CD4-positive, CD25-positive, alpha-beta regulatory T cell (primary cell): ENCODE measurements around the gene SMAGP. TPM values are rescaled to one million over a fixed set of nuclear protein-coding genes. Genes with fewer than 3 reads are reported as not detected.
"Not testable (repeated sequence)": the region's sequence is repeated elsewhere in the genome, so short reads cannot be mapped to it uniquely, and the experiment has no call there.

ENCODE experiments used
- ATAC-seq, 2 donors: fragments of 150-1000 bp; cut with Tn5 transposase; one replicate each; pipeline ENCODE4 v1.10.0; 2021; ENCODE audit warnings: low read depth in 2 of 2, moderate number of reproducible peaks in 2 of 2, moderate library complexity in 1 of 2
- DNase-seq, 3 donors: peaks; one replicate each; pipeline versions ENCODE4 v3.0.0 to v3.0.0-alpha.2; 2012 to 2022; ENCODE audit warnings: mixed read lengths in 1 of 3
- H3K27ac ChIP-seq: one replicate; pipeline ENCODE4 v1.7.0; 2013; ENCODE audit warnings: mild to moderate bottlenecking, low read length; ENCODE audit not compliant: insufficient read depth, poor library complexity, severe bottlenecking
- H3K27me3 ChIP-seq: one replicate; pipeline ENCODE4 v1.7.0; 2013; ENCODE audit warnings: low read length; ENCODE audit not compliant: control insufficient read depth, insufficient read depth
- H3K36me3 ChIP-seq: one replicate; pipeline ENCODE4 v1.7.0; 2013; ENCODE audit warnings: mild to moderate bottlenecking, low read length, moderate library complexity; ENCODE audit not compliant: control insufficient read depth, insufficient read depth
- H3K4me1 ChIP-seq: 2 replicates; pipeline ENCODE4 v1.7.0; 2013; ENCODE audit warnings: mild to moderate bottlenecking, low read length; ENCODE audit not compliant: insufficient read depth, control insufficient read depth, poor library complexity, severe bottlenecking
- H3K4me3 ChIP-seq: one replicate; pipeline ENCODE4 v1.7.0; 2013; ENCODE audit warnings: low read depth, mild to moderate bottlenecking, low read length, moderate library complexity
- H3K9me3 ChIP-seq, 2 experiments: 1 replicate in 1 of 2; 2 replicates in 1 of 2; pipeline ENCODE4 v1.7.0; 2013; ENCODE audit warnings: low read length in 2 of 2, mild to moderate bottlenecking in 1 of 2, moderate library complexity in 1 of 2; ENCODE audit not compliant: control insufficient read depth in 2 of 2
- H3K27ac Mint-ChIP-seq, 3 donors: one replicate each; pipeline ENCODE4 v1.8.0; 2020 to 2022; ENCODE audit warnings: mild to moderate bottlenecking in 3 of 3, mixed read lengths in 3 of 3, moderate library complexity in 2 of 3
- H3K27me3 Mint-ChIP-seq: one replicate; pipeline ENCODE4 v1.8.0; 2022; ENCODE audit warnings: mild to moderate bottlenecking, mixed read lengths
- H3K36me3 Mint-ChIP-seq: one replicate; pipeline ENCODE4 v1.8.0; 2020; ENCODE audit warnings: mixed read lengths
- H3K4me1 Mint-ChIP-seq, 4 donors: one replicate each; pipeline ENCODE4 v1.8.0; 2020 to 2022; ENCODE audit warnings: mixed read lengths in 4 of 4, mild to moderate bottlenecking in 1 of 4
- H3K4me3 Mint-ChIP-seq, 4 donors: one replicate each; pipeline ENCODE4 v1.8.0; 2020 to 2022; ENCODE audit warnings: mild to moderate bottlenecking in 4 of 4, mixed read lengths in 4 of 4, moderate library complexity in 3 of 4
- H3K9me3 Mint-ChIP-seq, 7 donors: one replicate each; pipeline ENCODE4 v1.8.0; 2020 to 2022; ENCODE audit warnings: mixed read lengths in 7 of 7, mild to moderate bottlenecking in 3 of 7, moderate library complexity in 2 of 7
- polyA plus RNA-seq, 4 donors: library from polyadenylated mRNA; unstranded; fragments of 300-500 nt; fragmentation: Illumina TruSeq; gene quantifications; one replicate each; pipeline ENCODE4 v1.2.3, GENCODE V29; 2021
- total RNA-seq: library from RNA; stranded (reverse); gene quantifications from one replicate; pipeline ENCODE4 v1.2.3, GENCODE V29; 2022

Gene SMAGP
- total and polyA plus RNA-seq, 5 donors from 2014 or later, result 3.4 to 13.5 (median 6.9) TPM

GRCh38 chr12:51262758-51263177 is 7.4 kb downstream of the SMAGP start:
- Mint-ChIP-seq H3K36me3 (peaks cover 4% of the 10 kb centered on the region), H3K27ac (no peak overlapping the region), H3K9me3 (peaks cover 0 to 2% (median 0%) of the 10 kb centered on the region in 7 donors), H3K27me3 (no peaks in the 10 kb centered on the region), H3K4me3 (no peak overlapping the region), H3K4me1 (peaks cover 5 to 24% (median 13%) of the 10 kb centered on the region in 4 donors)
- no peaks in the 10 kb centered on the region for H3K4me1 ChIP-seq
- no peaks in the 10 kb centered on the region for H3K27me3 ChIP-seq
- no peaks in the 10 kb centered on the region for H3K36me3 ChIP-seq
- H3K27ac ChIP-seq, result no peak overlapping the region
- peak in 1 of 3 donors; percentile 37 for DNase-seq
- no peak overlapping the region for H3K4me3 ChIP-seq
- no peaks in the 10 kb centered on the region for H3K9me3 ChIP-seq
- ATAC-seq, result no peak

GRCh38 chr12:51259600-51259999 is 10.6 kb downstream of the SMAGP start:
- not testable (repeated sequence) for H3K4me3 ChIP-seq, H3K9me3 ChIP-seq, DNase-seq, H3K27me3 Mint-ChIP-seq, H3K27ac Mint-ChIP-seq, H3K4me1 ChIP-seq, H3K4me3 Mint-ChIP-seq, H3K9me3 Mint-ChIP-seq, H3K36me3 Mint-ChIP-seq, H3K27ac ChIP-seq, H3K36me3 ChIP-seq, ATAC-seq, H3K27me3 ChIP-seq
- H3K4me1 Mint-ChIP-seq, result peaks cover 4 to 12% (median 9%) of the 10 kb centered on the region in 4 donors

GRCh38 chr12:51254536-51254935 is 15.7 kb downstream of the SMAGP start:
- Histone ChIP-seq H3K9me3 (no peaks in the 10 kb centered on the region), H3K27ac (no peak overlapping the region), H3K27me3 (no peaks in the 10 kb centered on the region), H3K36me3 (no peaks in the 10 kb centered on the region), H3K4me3 (no peak overlapping the region), H3K4me1 (no peaks in the 10 kb centered on the region)
- H3K4me3 Mint-ChIP-seq, result no peak overlapping the region
- peaks cover 9% of the 10 kb centered on the region for H3K36me3 Mint-ChIP-seq
- ATAC-seq (no peak), DNase-seq (no peak)
- peaks cover 0 to 11% (median 4%) of the 10 kb centered on the region in 4 donors for H3K4me1 Mint-ChIP-seq
- peak overlapping the region in 1 of 3 donors; percentile 80 for H3K27ac Mint-ChIP-seq
- H3K27me3 Mint-ChIP-seq, result no peaks in the 10 kb centered on the region
- no peaks in the 10 kb centered on the region for H3K9me3 Mint-ChIP-seq

- ATAC-seq, result no peak
- Mint-ChIP-seq H3K27ac (peak overlapping the region in 1 of 3 donors; percentile 63), H3K27me3 (no peaks in the 10 kb centered on the region), H3K36me3 (peaks cover 12% of the 10 kb centered on the region), H3K4me1 (peaks cover 0 to 11% (median 7%) of the 10 kb centered on the region in 4 donors), H3K4me3 (no peak overlapping the region), H3K9me3 (no peaks in the 10 kb centered on the region)
- H3K9me3 ChIP-seq, result no peaks in the 10 kb centered on the region
- no peak for DNase-seq
- H3K27ac ChIP-seq, result no peak overlapping the region
- H3K4me3 ChIP-seq, result no peak overlapping the region
- no peaks in the 10 kb centered on the region for H3K36me3 ChIP-seq
- no peaks in the 10 kb centered on the region for H3K27me3 ChIP-seq
- peaks cover 4% of the 10 kb centered on the region for H3K4me1 ChIP-seq
These were observed 16.9 kb downstream of the SMAGP start for GRCh38 chr12:51253276-51253675.

- peak overlapping the region; percentile 76 to 94 (median 92) for H3K27ac Mint-ChIP-seq
- H3K36me3 Mint-ChIP-seq, result peaks cover 30% of the 10 kb centered on the region
- H3K4me3 Mint-ChIP-seq, result peak overlapping the region in 2 of 4 donors; percentile 25 to 50
- H3K4me1 ChIP-seq, result peaks cover 27% of the 10 kb centered on the region
- ATAC-seq (no peak), DNase-seq (no peak)
- no peaks in the 10 kb centered on the region for H3K9me3 Mint-ChIP-seq
- peak overlapping the region; percentile 75 for H3K27ac ChIP-seq
- peaks cover 22% of the 10 kb centered on the region for H3K36me3 ChIP-seq
- H3K9me3 ChIP-seq, result no peaks in the 10 kb centered on the region
- no peaks in the 10 kb centered on the region for H3K27me3 ChIP-seq
- H3K4me3 ChIP-seq, result no peak overlapping the region
- no peaks in the 10 kb centered on the region for H3K27me3 Mint-ChIP-seq
- H3K4me1 Mint-ChIP-seq, result peaks cover 15 to 58% (median 40%) of the 10 kb centered on the region in 4 donors
These were observed 22.6 kb downstream of the SMAGP start for GRCh38 chr12:51247523-51248206.

- H3K27me3 ChIP-seq, result no peaks in the 10 kb centered on the region
- no peaks in the 10 kb centered on the region for H3K9me3 ChIP-seq
- H3K36me3 ChIP-seq, result peaks cover 34% of the 10 kb centered on the region
- peaks cover 21 to 70% (median 51%) of the 10 kb centered on the region in 4 donors for H3K4me1 Mint-ChIP-seq
- ATAC-seq, result peak; percentile 61 to 72
- H3K9me3 Mint-ChIP-seq, result no peaks in the 10 kb centered on the region
- H3K27me3 Mint-ChIP-seq, result no peaks in the 10 kb centered on the region
- peak in 2 of 3 donors; percentile 54 to 73 for DNase-seq
- H3K4me1 ChIP-seq, result peaks cover 36% of the 10 kb centered on the region
- peak overlapping the region; percentile 42 to 73 (median 55) for H3K4me3 Mint-ChIP-seq
- H3K4me3 ChIP-seq, result peak overlapping the region; percentile 42
- peak overlapping the region; percentile 75 for H3K27ac ChIP-seq
- H3K27ac Mint-ChIP-seq, result peak overlapping the region; percentile 92 to 98 (median 92)
- H3K36me3 Mint-ChIP-seq, result peaks cover 39% of the 10 kb centered on the region
These were observed 23.9 kb downstream of the SMAGP start for GRCh38 chr12:51246254-51246853.

GRCh38 chr12:51245476-51246253 is 24.6 kb downstream of the SMAGP start:
- Histone ChIP-seq H3K27ac (peak overlapping the region; percentile 75), H3K4me1 (peaks cover 43% of the 10 kb centered on the region), H3K27me3 (no peaks in the 10 kb centered on the region), H3K36me3 (peaks cover 41% of the 10 kb centered on the region), H3K4me3 (no peak overlapping the region), H3K9me3 (no peaks in the 10 kb centered on the region)
- no peak for DNase-seq
- no peaks in the 10 kb centered on the region for H3K9me3 Mint-ChIP-seq
- ATAC-seq, result no peak
- peak overlapping the region; percentile 92 to 98 (median 92) for H3K27ac Mint-ChIP-seq
- peaks cover 44% of the 10 kb centered on the region for H3K36me3 Mint-ChIP-seq
- no peaks in the 10 kb centered on the region for H3K27me3 Mint-ChIP-seq
- peak overlapping the region in 3 of 4 donors; percentile 42 to 76 (median 47) for H3K4me3 Mint-ChIP-seq
- peaks cover 24 to 74% (median 58%) of the 10 kb centered on the region in 4 donors for H3K4me1 Mint-ChIP-seq
